MM.1S (cell line): ENCODE results near the gene DLG4.

ENCODE experiments used
- EZH2phosphoT487 ChIP-seq: fragments of 300-600 bp; sonication (generic); IDR thresholded peaks from 2 replicates; pipeline ENCODE4 v1.6.1; 2018; ENCODE audit warnings: antibody characterized with exemption, low read length
- TF ChIP-seq, protein P1 (sequence below): fragments of 300-600 bp; sonication (generic); IDR thresholded peaks from 2 replicates; pipeline ENCODE4 v1.5.1; 2016; ENCODE audit warnings: antibody characterized with exemption, low read length, mixed read lengths

DNA sequence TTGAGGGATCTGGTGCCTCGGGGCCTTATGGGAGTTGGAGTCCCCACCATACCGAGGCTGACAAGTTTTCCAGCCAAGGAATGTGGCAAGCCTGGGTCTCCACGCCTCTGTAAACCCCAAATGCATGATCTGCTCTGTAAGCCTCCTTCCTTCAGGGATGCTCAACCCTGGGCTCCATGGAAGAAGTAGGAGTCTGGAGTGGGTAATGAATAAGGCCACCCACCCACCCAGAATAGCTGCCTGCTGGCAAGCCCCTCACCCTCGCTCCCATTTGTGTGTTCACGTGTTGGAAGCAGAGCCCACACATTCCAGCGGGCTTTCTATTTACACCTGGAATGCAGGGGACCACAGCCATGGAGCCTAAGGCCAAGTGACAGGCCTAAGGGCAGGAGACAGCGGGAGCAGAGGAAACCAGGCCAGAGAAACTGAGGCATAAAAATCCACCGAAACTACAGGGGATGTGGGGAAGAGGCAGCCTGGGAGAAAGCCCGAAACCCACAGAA lies 4.4 kb downstream of the DLG4 start:
- TF ChIP-seq, protein P1, sequence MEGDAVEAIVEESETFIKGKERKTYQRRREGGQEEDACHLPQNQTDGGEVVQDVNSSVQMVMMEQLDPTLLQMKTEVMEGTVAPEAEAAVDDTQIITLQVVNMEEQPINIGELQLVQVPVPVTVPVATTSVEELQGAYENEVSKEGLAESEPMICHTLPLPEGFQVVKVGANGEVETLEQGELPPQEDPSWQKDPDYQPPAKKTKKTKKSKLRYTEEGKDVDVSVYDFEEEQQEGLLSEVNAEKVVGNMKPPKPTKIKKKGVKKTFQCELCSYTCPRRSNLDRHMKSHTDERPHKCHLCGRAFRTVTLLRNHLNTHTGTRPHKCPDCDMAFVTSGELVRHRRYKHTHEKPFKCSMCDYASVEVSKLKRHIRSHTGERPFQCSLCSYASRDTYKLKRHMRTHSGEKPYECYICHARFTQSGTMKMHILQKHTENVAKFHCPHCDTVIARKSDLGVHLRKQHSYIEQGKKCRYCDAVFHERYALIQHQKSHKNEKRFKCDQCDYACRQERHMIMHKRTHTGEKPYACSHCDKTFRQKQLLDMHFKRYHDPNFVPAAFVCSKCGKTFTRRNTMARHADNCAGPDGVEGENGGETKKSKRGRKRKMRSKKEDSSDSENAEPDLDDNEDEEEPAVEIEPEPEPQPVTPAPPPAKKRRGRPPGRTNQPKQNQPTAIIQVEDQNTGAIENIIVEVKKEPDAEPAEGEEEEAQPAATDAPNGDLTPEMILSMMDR = no peak
- no peak for TF ChIP-seq EZH2phosphoT487
